ENCODE measurements around the gene HDLBP.
"Not testable (repeated sequence)": the region's sequence is repeated elsewhere in the genome, so short reads cannot be mapped to it uniquely, and the experiment has no call there.

HDLBP gene

GRCh38 chr2:241308267-241308666 is 7.2 kb downstream of the HDLBP start:
- Histone ChIP-seq H3K4me3 (ENCODE audit: low read depth in 1 of 2, low read length in 2 of 2) (no peak overlapping the region), H3K27ac (ENCODE audit: low read depth, low read length) (no peak overlapping the region), H3K9ac (ENCODE audit: low read depth in 1 of 2, low read length in 2 of 2) (no peak overlapping the region), H3K4me1 (ENCODE audit: control insufficient read depth in 1 of 2, insufficient read depth in 2 of 2, low read length in 2 of 2) (peaks cover 39 to 45% of the 10 kb centered on the region in 2 donors), H3K27me3 (ENCODE audit: control insufficient read depth in 1 of 2, insufficient read depth in 2 of 2, low read length in 2 of 2) (no peaks in the 10 kb centered on the region), H3K9me3 (ENCODE audit: control insufficient read depth in 1 of 2, low read length in 2 of 2) (no peaks in the 10 kb centered on the region), H3K36me3 (ENCODE audit: control insufficient read depth in 1 of 2, insufficient read depth in 2 of 2, low read length in 2 of 2) (peaks cover 0 to 3% of the 10 kb centered on the region in 2 donors)

GRCh38 chr2:241307055-241307454 is 8.4 kb downstream of the HDLBP start:
- peaks cover 43 to 49% of the 10 kb centered on the region in 2 donors for H3K4me1 ChIP-seq (ENCODE audit: control insufficient read depth in 1 of 2, insufficient read depth in 2 of 2, low read length in 2 of 2)
- no peak overlapping the region for H3K4me3 ChIP-seq (ENCODE audit: low read depth in 1 of 2, low read length in 2 of 2)
- H3K36me3 ChIP-seq (ENCODE audit: control insufficient read depth in 1 of 2, insufficient read depth in 2 of 2, low read length in 2 of 2), result peaks cover 0 to 3% of the 10 kb centered on the region in 2 donors
- H3K27ac ChIP-seq (ENCODE audit: low read depth, low read length), result no peak overlapping the region
- no peak overlapping the region for H3K9ac ChIP-seq (ENCODE audit: low read depth in 1 of 2, low read length in 2 of 2)
- no peaks in the 10 kb centered on the region for H3K27me3 ChIP-seq (ENCODE audit: control insufficient read depth in 1 of 2, insufficient read depth in 2 of 2, low read length in 2 of 2)
- no peaks in the 10 kb centered on the region for H3K9me3 ChIP-seq (ENCODE audit: control insufficient read depth in 1 of 2, low read length in 2 of 2)

- Histone ChIP-seq H3K27ac (ENCODE audit: low read depth, low read length) (no peak overlapping the region), H3K36me3 (ENCODE audit: control insufficient read depth in 1 of 2, insufficient read depth in 2 of 2, low read length in 2 of 2) (peaks cover 0 to 3% of the 10 kb centered on the region in 2 donors), H3K9ac (ENCODE audit: low read depth in 1 of 2, low read length in 2 of 2) (no peak overlapping the region), H3K9me3 (ENCODE audit: control insufficient read depth in 1 of 2, low read length in 2 of 2) (no peaks in the 10 kb centered on the region), H3K4me3 (ENCODE audit: low read depth in 1 of 2, low read length in 2 of 2) (no peak overlapping the region), H3K4me1 (ENCODE audit: control insufficient read depth in 1 of 2, insufficient read depth in 2 of 2, low read length in 2 of 2) (peaks cover 26 to 32% of the 10 kb centered on the region in 2 donors), H3K27me3 (ENCODE audit: control insufficient read depth in 1 of 2, insufficient read depth in 2 of 2, low read length in 2 of 2) (no peaks in the 10 kb centered on the region)
Measured at GRCh38 chr2:241304039-241304670, 11.3 kb downstream of the HDLBP start.

GRCh38 chr2:241302759-241303651 is 12.5 kb downstream of the HDLBP start:
- H3K27ac ChIP-seq (ENCODE audit: low read depth, low read length), result no peak overlapping the region
- H3K4me1 ChIP-seq (ENCODE audit: control insufficient read depth in 1 of 2, insufficient read depth in 2 of 2, low read length in 2 of 2), result peaks cover 19 to 24% of the 10 kb centered on the region in 2 donors
- no peaks in the 10 kb centered on the region for H3K27me3 ChIP-seq (ENCODE audit: control insufficient read depth in 1 of 2, insufficient read depth in 2 of 2, low read length in 2 of 2)
- no peaks in the 10 kb centered on the region for H3K9me3 ChIP-seq (ENCODE audit: control insufficient read depth in 1 of 2, low read length in 2 of 2)
- no peak overlapping the region for H3K9ac ChIP-seq (ENCODE audit: low read depth in 1 of 2, low read length in 2 of 2)
- no peaks in the 10 kb centered on the region for H3K36me3 ChIP-seq (ENCODE audit: control insufficient read depth in 1 of 2, insufficient read depth in 2 of 2, low read length in 2 of 2)
- H3K4me3 ChIP-seq (ENCODE audit: low read depth in 1 of 2, low read length in 2 of 2), result no peak overlapping the region

GRCh38 chr2:241302083-241302482 is 13.4 kb downstream of the HDLBP start:
- H3K4me1 ChIP-seq (ENCODE audit: control insufficient read depth in 1 of 2, insufficient read depth in 2 of 2, low read length in 2 of 2), result peaks cover 19 to 24% of the 10 kb centered on the region in 2 donors
- no peaks in the 10 kb centered on the region for H3K27me3 ChIP-seq (ENCODE audit: control insufficient read depth in 1 of 2, insufficient read depth in 2 of 2, low read length in 2 of 2)
- no peaks in the 10 kb centered on the region for H3K9me3 ChIP-seq (ENCODE audit: control insufficient read depth in 1 of 2, low read length in 2 of 2)
- H3K27ac ChIP-seq (ENCODE audit: low read depth, low read length), result no peak overlapping the region
- H3K9ac ChIP-seq (ENCODE audit: low read depth in 1 of 2, low read length in 2 of 2), result no peak overlapping the region
- no peak overlapping the region for H3K4me3 ChIP-seq (ENCODE audit: low read depth in 1 of 2, low read length in 2 of 2)
- peaks cover 3 to 4% of the 10 kb centered on the region in 2 donors for H3K36me3 ChIP-seq (ENCODE audit: control insufficient read depth in 1 of 2, insufficient read depth in 2 of 2, low read length in 2 of 2)

GRCh38 chr2:241300000-241300399 is 15.5 kb downstream of the HDLBP start:
- Histone ChIP-seq H3K36me3 (ENCODE audit: control insufficient read depth in 1 of 2, insufficient read depth in 2 of 2, low read length in 2 of 2) (peaks cover 8 to 10% of the 10 kb centered on the region in 2 donors), H3K4me1 (ENCODE audit: control insufficient read depth in 1 of 2, insufficient read depth in 2 of 2, low read length in 2 of 2) (peaks cover 19 to 24% of the 10 kb centered on the region in 2 donors), H3K27me3 (ENCODE audit: control insufficient read depth in 1 of 2, insufficient read depth in 2 of 2, low read length in 2 of 2) (no peaks in the 10 kb centered on the region), H3K9ac (ENCODE audit: low read depth in 1 of 2, low read length in 2 of 2) (no peak overlapping the region), H3K9me3 (ENCODE audit: control insufficient read depth in 1 of 2, low read length in 2 of 2) (no peaks in the 10 kb centered on the region), H3K4me3 (ENCODE audit: low read depth in 1 of 2, low read length in 2 of 2) (no peak overlapping the region), H3K27ac (ENCODE audit: low read depth, low read length) (no peak overlapping the region)

GRCh38 chr2:241298673-241299072 is 16.8 kb downstream of the HDLBP start:
- Histone ChIP-seq H3K4me1 (ENCODE audit: control insufficient read depth in 1 of 2, insufficient read depth in 2 of 2, low read length in 2 of 2) (peaks cover 13 to 15% of the 10 kb centered on the region in 2 donors), H3K27ac (ENCODE audit: low read depth, low read length) (no peak overlapping the region), H3K4me3 (ENCODE audit: low read depth in 1 of 2, low read length in 2 of 2) (no peak overlapping the region), H3K36me3 (ENCODE audit: control insufficient read depth in 1 of 2, insufficient read depth in 2 of 2, low read length in 2 of 2) (peaks cover 8 to 10% of the 10 kb centered on the region in 2 donors), H3K9me3 (ENCODE audit: control insufficient read depth in 1 of 2, low read length in 2 of 2) (no peaks in the 10 kb centered on the region), H3K27me3 (ENCODE audit: control insufficient read depth in 1 of 2, insufficient read depth in 2 of 2, low read length in 2 of 2) (no peaks in the 10 kb centered on the region), H3K9ac (ENCODE audit: low read depth in 1 of 2, low read length in 2 of 2) (no peak overlapping the region)

- H3K9ac ChIP-seq (ENCODE audit: low read depth in 1 of 2, low read length in 2 of 2), result no peak overlapping the region
- no peaks in the 10 kb centered on the region for H3K4me1 ChIP-seq (ENCODE audit: control insufficient read depth in 1 of 2, insufficient read depth in 2 of 2, low read length in 2 of 2)
- peaks cover 8 to 10% of the 10 kb centered on the region in 2 donors for H3K36me3 ChIP-seq (ENCODE audit: control insufficient read depth in 1 of 2, insufficient read depth in 2 of 2, low read length in 2 of 2)
- no peaks in the 10 kb centered on the region for H3K27me3 ChIP-seq (ENCODE audit: control insufficient read depth in 1 of 2, insufficient read depth in 2 of 2, low read length in 2 of 2)
- no peaks in the 10 kb centered on the region for H3K9me3 ChIP-seq (ENCODE audit: control insufficient read depth in 1 of 2, low read length in 2 of 2)
- no peak overlapping the region for H3K4me3 ChIP-seq (ENCODE audit: low read depth in 1 of 2, low read length in 2 of 2)
- H3K27ac ChIP-seq (ENCODE audit: low read depth, low read length), result no peak overlapping the region
Measured at GRCh38 chr2:241296767-241297166, 18.7 kb downstream of the HDLBP start.

- Histone ChIP-seq H3K4me3 (ENCODE audit: low read depth in 1 of 2, low read length in 2 of 2) (no peak overlapping the region), H3K9me3 (ENCODE audit: control insufficient read depth in 1 of 2, low read length in 2 of 2) (no peaks in the 10 kb centered on the region), H3K27me3 (ENCODE audit: control insufficient read depth in 1 of 2, insufficient read depth in 2 of 2, low read length in 2 of 2) (no peaks in the 10 kb centered on the region), H3K27ac (ENCODE audit: low read depth, low read length) (no peak overlapping the region), H3K9ac (ENCODE audit: low read depth in 1 of 2, low read length in 2 of 2) (no peak overlapping the region), H3K36me3 (ENCODE audit: control insufficient read depth in 1 of 2, insufficient read depth in 2 of 2, low read length in 2 of 2) (peaks cover 8 to 10% of the 10 kb centered on the region in 2 donors), H3K4me1 (ENCODE audit: control insufficient read depth in 1 of 2, insufficient read depth in 2 of 2, low read length in 2 of 2) (no peaks in the 10 kb centered on the region)
Measured at GRCh38 chr2:241295326-241296095, 20.0 kb downstream of the HDLBP start.

- H3K36me3 ChIP-seq (ENCODE audit: control insufficient read depth in 1 of 2, insufficient read depth in 2 of 2, low read length in 2 of 2), result peaks cover 8 to 10% of the 10 kb centered on the region in 2 donors
- not testable (repeated sequence) for H3K4me3 ChIP-seq (ENCODE audit: low read depth in 1 of 2, low read length in 2 of 2); H3K9ac ChIP-seq (ENCODE audit: low read depth in 1 of 2, low read length in 2 of 2); H3K27me3 ChIP-seq (ENCODE audit: control insufficient read depth in 1 of 2, insufficient read depth in 2 of 2, low read length in 2 of 2); H3K9me3 ChIP-seq (ENCODE audit: control insufficient read depth in 1 of 2, low read length in 2 of 2); H3K27ac ChIP-seq (ENCODE audit: low read depth, low read length); H3K4me1 ChIP-seq (ENCODE audit: control insufficient read depth in 1 of 2, insufficient read depth in 2 of 2, low read length in 2 of 2)
Measured at GRCh38 chr2:241293378-241293797, 22.1 kb downstream of the HDLBP start.

Data from duodenal mucosa (tissue), 2 donors.